ENCODE results near the gene FAM174C. TPM values are rescaled to one million over a fixed set of nuclear protein-coding genes. Genes with fewer than 3 reads are reported as not detected.

Gene FAM174C
- total and polyA plus RNA-seq, 10 of the 15 experiments (the other 5 are each of a cell fraction or from before 2014, with no cell fraction given) = 0.89 to 94.6 (median 43.6) TPM

DNA sequence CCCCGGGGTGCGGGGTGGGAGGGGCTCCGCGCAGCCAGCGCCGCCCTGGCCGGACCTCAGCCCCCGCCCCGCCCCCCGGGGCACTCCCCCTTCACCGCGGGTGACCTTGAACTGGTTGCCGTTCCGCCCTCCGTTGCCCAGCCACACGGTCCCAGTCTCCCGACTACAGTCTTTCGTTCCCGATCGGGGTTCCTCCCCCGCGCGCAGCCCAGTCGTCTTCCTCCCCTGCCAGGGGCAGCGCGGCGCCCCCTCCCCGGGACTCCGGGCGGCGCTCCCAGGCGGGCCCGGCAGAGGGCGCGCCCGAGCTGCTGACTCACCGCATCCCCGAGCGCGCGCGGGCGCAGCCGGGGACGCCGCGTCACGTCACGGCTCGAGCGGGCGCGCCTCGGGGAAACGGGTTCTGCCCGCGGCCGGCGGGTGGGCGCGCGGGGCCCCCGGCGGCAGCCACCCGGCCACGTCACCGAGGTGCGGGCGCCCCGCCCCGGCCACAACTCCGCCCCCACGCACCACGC, 26.5 kb upstream of the FAM174C start:
- Histone ChIP-seq H3K4me3 (peak overlapping the region; percentile 88), H3K79me2 (ENCODE audit: control insufficient read depth, insufficient read depth, low read length) (peaks cover 47% of the 10 kb centered on the region)
- TF ChIP-seq TCF7 (IDR thresholded peaks at IDR 0.05; ENCODE audit: borderline replicate concordance) (no peak), LARP7 (IDR thresholded peaks at IDR 0.05) (peak; percentile 84; the same call in 1 of the 2 replicates), HDGF (IDR thresholded peaks at IDR 0.05) (no peak), DPF2 (IDR thresholded peaks at IDR 0.05) (peak; percentile 75), BHLHE40 (IDR thresholded peaks at IDR 0.05; ENCODE audit: borderline replicate concordance in 1 of 2, low read depth in 2 of 2, low read length in 1 of 2) (peak; percentile 42 to 75; a peak in 3 of 4 replicates), GATAD2B (conservative IDR thresholded peaks at IDR 0.05; ENCODE audit: low read depth) (peak; percentile 97), CEBPZ (IDR thresholded peaks at IDR 0.05; ENCODE audit: low read depth, low read length) (no peak), ZNF217 (IDR thresholded peaks at IDR 0.05) (peak; percentile 81; the same call in 1 of the 2 replicates), SMC3 (IDR thresholded peaks at IDR 0.05; ENCODE audit: borderline replicate concordance, low read length) (peak; percentile 47; the same call in 1 of the 2 replicates), MTA3 (IDR thresholded peaks at IDR 0.05; ENCODE audit: borderline replicate concordance, low read length) (no peak), RELB (IDR thresholded peaks at IDR 0.05; ENCODE audit: low read depth) (no peak), CEBPB (IDR thresholded peaks at IDR 0.05; ENCODE audit: borderline replicate concordance in 1 of 2, low read depth in 2 of 2, low read length in 2 of 2) (no peak), SMAD5 (IDR thresholded peaks at IDR 0.05; ENCODE audit: low read depth) (no peak; the same call in 1 of the 2 replicates), PRDM15 (CRISPR knock-in tag; IDR thresholded peaks at IDR 0.05) (no peak), ESRRA (IDR thresholded peaks at IDR 0.05; ENCODE audit: low read length) (peak; percentile 92; the same call in 1 of the 2 replicates), BACH1 (IDR thresholded peaks at IDR 0.05; ENCODE audit: borderline replicate concordance) (peak; percentile 99)

More for the DNA sequence above, 26.5 kb upstream of the FAM174C start:
- Histone ChIP-seq H3K9me3 (replicated peaks; ENCODE audit: control insufficient read depth, insufficient read depth, low read length) (no peaks in the 10 kb centered on the region), H3K9ac (ENCODE audit: control insufficient read depth, insufficient read depth, low read length) (peak overlapping the region; percentile 70; the same call in 1 of the 2 replicates), H3K27me3 (replicated peaks in 1 of 2; ENCODE audit: control insufficient read depth in 2 of 2, insufficient read depth in 2 of 2, low read length in 1 of 2) (no peaks in the 10 kb centered on the region), H4K20me1 (ENCODE audit: control insufficient read depth, insufficient read depth) (no peaks in the 10 kb centered on the region), H3K4me1 (ENCODE audit: control insufficient read depth, insufficient read depth, low read length) (peaks cover 19% of the 10 kb centered on the region), H3K27ac (ENCODE audit: control insufficient read depth, insufficient read depth) (peak overlapping the region; percentile 82), H2AFZ (ENCODE audit: control insufficient read depth, low read depth, low read length) (no peak overlapping the region), H3K36me3 (ENCODE audit: control insufficient read depth in 2 of 2, insufficient read depth in 2 of 2, low read length in 1 of 2) (peaks cover 0 to 3% of the 10 kb centered on the region in 2 experiments; a peak in 2 of 4 replicates), H3K4me2 (ENCODE audit: control insufficient read depth, insufficient read depth) (peak overlapping the region; percentile 75)
- SMC1A ChIA-PET (ENCODE audit: uncharacterized antibody, unreplicated experiment) = no interaction called here
- DNase-seq (ENCODE audit: low read depth, low spot score) (no peak), ATAC-seq (peak; percentile 27), FAIRE-seq (no peak)
- BruUV-seq (replicated peaks) = no TSS peak
- POLR2A ChIA-PET = interaction anchor here (2.2 kb wide), 1 partner anchor 13 kb away, joined by 8 read pairs; no protein-coding TSS in a partner anchor
- RAD21 ChIA-PET (ENCODE audit: unreplicated experiment) = interaction anchor here (1.0 kb wide), 1 partner anchor 18 kb away, joined by 3 read pairs; no protein-coding TSS in a partner anchor
- CTCF ChIA-PET = interaction anchor here (1.0 kb wide), 1 partner anchor 18 kb away, joined by 12 read pairs; no protein-coding TSS in a partner anchor
- in situ Hi-C loops (cut with MboI) (no loop called here), intact Hi-C loops (cut with micrococcal nuclease; ENCODE audit: unreplicated experiment) (loop anchor here (1.0 to 10.0 kb wide), 2 partner anchors 17 to 324 kb away; partner anchors contain the start of gene ARID3A)
- WGBS (ENCODE audit: insufficient coverage, insufficient replicate concordance, low lambda C conversion rate, missing lambda C conversion rate) = no CpG with 5 or more reads among the region's 74 CpGs

All from GM12878 (cell line).